ENCODE measurements around the gene E2F4.

- TF ChIP-seq POLR2A (IDR thresholded peaks at IDR 0.05) (no peak), CTCF (IDR thresholded peaks at IDR 0.05) (peak in 1 of 7 experiments; percentile 4)
Measured at GRCh38 chr16:67199808-67200198, 7.8 kb downstream of the E2F4 start.

Measured in stomach (tissue), 4 donors.